Measurements from ENCODE around the gene NCAPG2.
"Not testable (repeated sequence)": the region's sequence is repeated elsewhere in the genome, so short reads cannot be mapped to it uniquely, and the experiment has no call there.

The NCAPG2 gene

DNA sequence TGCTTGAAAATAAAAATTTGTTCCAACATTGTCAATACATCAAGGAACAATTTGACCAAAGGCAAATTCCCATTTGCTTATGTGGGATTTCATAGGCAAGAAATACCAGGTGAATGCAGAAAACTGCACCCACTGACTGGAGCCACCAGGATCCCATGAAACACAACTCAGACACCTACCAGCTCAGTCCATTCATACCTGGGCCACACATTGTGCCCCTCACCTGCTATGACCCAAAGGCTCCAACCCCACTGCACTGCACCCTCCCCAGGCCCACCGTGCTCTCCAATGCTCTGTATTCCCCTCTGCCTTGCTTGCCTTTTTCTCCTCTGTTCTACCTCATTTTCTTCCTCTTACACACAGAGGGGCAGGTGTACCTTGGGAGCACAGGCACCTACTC lies 5.3 kb downstream of the NCAPG2 start:
- CTCF ChIA-PET, result interaction anchor here (1.2 to 5.9 kb wide), 2 partner anchors 41 to 279 kb away, joined by 3 to 200 read pairs; no protein-coding TSS in a partner anchor
- no peak for TF ChIP-seq CTCF (IDR thresholded peaks at IDR 0.05; ENCODE audit: insufficient read depth, low read length, missing control alignments)
- H3K4me3 ChIP-seq (ENCODE audit: low read depth, low read length), result no peak overlapping the region
- no peak for DNase-seq (ENCODE audit: low read depth, low spot score)
- POLR2A ChIA-PET, result no interaction called here

GRCh38 chr7:158698657-158699195 lies 5.9 kb downstream of the NCAPG2 start:
- ChIA-PET POLR2A (no interaction called here), CTCF (interaction anchor here (0.6 to 5.9 kb wide), 5 partner anchors 9 to 1562 kb away, joined by 3 to 200 read pairs (median 3); no protein-coding TSS in a partner anchor)

DNA sequence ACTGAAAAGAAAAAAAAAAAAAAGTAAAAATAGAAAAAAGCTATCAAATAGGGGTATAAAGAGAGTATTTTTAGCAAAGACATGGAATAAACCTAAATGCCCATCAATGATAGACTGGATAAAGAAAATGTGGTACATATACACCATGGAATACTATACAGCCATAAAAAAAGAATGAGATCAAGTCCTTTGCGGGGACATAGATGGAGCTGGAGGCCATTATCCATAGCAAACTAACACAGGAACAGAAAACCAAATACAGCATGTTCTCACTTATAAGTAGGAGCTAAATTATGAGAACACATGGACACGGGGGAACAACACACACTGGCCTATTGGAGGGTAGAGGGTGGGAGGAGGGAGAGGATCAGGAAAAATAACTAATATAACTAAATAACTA lies 7.0 kb downstream of the NCAPG2 start:
- POLR2A ChIA-PET; H3K4me3 ChIP-seq (ENCODE audit: low read depth, low read length); DNase-seq (ENCODE audit: low read depth, low spot score): not testable (repeated sequence)
- CTCF ChIA-PET, result interaction anchor here (0.8 to 5.9 kb wide), 5 partner anchors 8 to 281 kb away, joined by 3 to 200 read pairs (median 3); partner anchors contain the start of gene DYNC2I1

More at GRCh38 chr7:158698657-158699195, 5.9 kb downstream of the NCAPG2 start:
- no peak for DNase-seq (ENCODE audit: low read depth, low spot score)
- TF ChIP-seq CTCF (IDR thresholded peaks at IDR 0.05; ENCODE audit: insufficient read depth, low read length, missing control alignments), result no peak
- H3K4me3 ChIP-seq (ENCODE audit: low read depth, low read length), result no peak overlapping the region

- ChIA-PET CTCF (interaction anchor here (0.6 to 5.9 kb wide), 14 partner anchors 9 to 283 kb away, joined by 3 to 200 read pairs (median 4); partner anchors contain the start of gene NCAPG2), POLR2A (interaction anchor here (0.8 kb wide), 1 partner anchor 281 kb away, joined by 3 read pairs; no protein-coding TSS in a partner anchor)
- DNase-seq (ENCODE audit: low read depth, low spot score), result no peak
- TF ChIP-seq CTCF (IDR thresholded peaks at IDR 0.05; ENCODE audit: insufficient read depth, low read length, missing control alignments), result peak; percentile 73
- H3K4me3 ChIP-seq (ENCODE audit: low read depth, low read length), result no peak overlapping the region
Measured at GRCh38 chr7:158695726-158696452, 8.7 kb downstream of the NCAPG2 start.

- POLR2A ChIA-PET, result no interaction called here
Measured at GRCh38 chr7:158695056-158695455, 9.5 kb downstream of the NCAPG2 start.

GRCh38 chr7:158694650-158695049 lies 10.0 kb downstream of the NCAPG2 start:
- CTCF ChIA-PET, result interaction anchor here (1.0 to 5.9 kb wide), 4 partner anchors 10 to 284 kb away, joined by 3 to 200 read pairs (median 10); partner anchors contain the start of gene NCAPG2
- no peak for DNase-seq (ENCODE audit: low read depth, low spot score)

More at GRCh38 chr7:158695056-158695455, 9.5 kb downstream of the NCAPG2 start:
- TF ChIP-seq CTCF (IDR thresholded peaks at IDR 0.05; ENCODE audit: insufficient read depth, low read length, missing control alignments), result no peak
- DNase-seq (ENCODE audit: low read depth, low spot score), result no peak
- H3K4me3 ChIP-seq (ENCODE audit: low read depth, low read length), result no peak overlapping the region
- CTCF ChIA-PET, result interaction anchor here (1.0 to 5.9 kb wide), 8 partner anchors 8 to 284 kb away, joined by 3 to 200 read pairs (median 4); partner anchors contain the start of gene NCAPG2

More at GRCh38 chr7:158694650-158695049, 10.0 kb downstream of the NCAPG2 start:
- no peak for TF ChIP-seq CTCF (IDR thresholded peaks at IDR 0.05; ENCODE audit: insufficient read depth, low read length, missing control alignments)
- no peak overlapping the region for H3K4me3 ChIP-seq (ENCODE audit: low read depth, low read length)
- POLR2A ChIA-PET, result no interaction called here
